Trophoblast cell (in vitro differentiated cells and primary cell): ENCODE results near the gene HIKESHI.
A peak's percentile ranks its signal among the peaks of the same experiment; 100 is the strongest.

Experiments
- DNase-seq, 2 donors: peaks; one replicate each; pipeline ENCODE4 v3.0.0-alpha.2; 2016
- H2AFZ ChIP-seq: 2 replicates; pipeline ENCODE4 v1.6.1; 2013; ENCODE audit warnings: low read length, moderate library complexity, mild to moderate bottlenecking; ENCODE audit not compliant: insufficient read depth, poor library complexity
- H2AK5ac ChIP-seq: 2 replicates; pipeline ENCODE4 v1.6.1; 2013; ENCODE audit warnings: mild to moderate bottlenecking, low read length
- H2BK120ac ChIP-seq: 2 replicates; pipeline ENCODE4 v1.6.1; 2013; ENCODE audit warnings: low read length, mild to moderate bottlenecking, moderate library complexity; ENCODE audit not compliant: insufficient read depth, poor library complexity
- H2BK12ac ChIP-seq: 2 replicates; pipeline ENCODE4 v1.6.1; 2013; ENCODE audit warnings: mild to moderate bottlenecking, low read length, moderate library complexity
- H2BK5ac ChIP-seq: 2 replicates; pipeline ENCODE4 v1.6.1; 2013; ENCODE audit warnings: low read length, low read depth, moderate library complexity, mild to moderate bottlenecking; ENCODE audit not compliant: poor library complexity
- H3K14ac ChIP-seq: 2 replicates; pipeline ENCODE4 v1.6.1; 2013; ENCODE audit warnings: mild to moderate bottlenecking, low read length
- H3K18ac ChIP-seq: 2 replicates; pipeline ENCODE4 v1.6.1; 2013; ENCODE audit warnings: mild to moderate bottlenecking, low read length
- H3K23ac ChIP-seq: 2 replicates; pipeline ENCODE4 v1.6.1; 2013; ENCODE audit warnings: low read length
- H3K27ac ChIP-seq: 2 replicates; pipeline ENCODE4 v1.5.1; 2013; ENCODE audit warnings: low read depth, mild to moderate bottlenecking, inconsistent platforms, low read length, moderate library complexity
- H3K27me3 ChIP-seq: 2 replicates; pipeline ENCODE4 v1.6.1; 2013; ENCODE audit warnings: inconsistent platforms, mild to moderate bottlenecking, low read length, moderate library complexity; ENCODE audit not compliant: insufficient read depth
- H3K36me3 ChIP-seq, 2 experiments: 1 replicate in 1 of 2; 2 replicates in 1 of 2; pipeline ENCODE4 v1.6.1; 2013; ENCODE audit warnings: low read length in 2 of 2, mild to moderate bottlenecking in 2 of 2, moderate library complexity in 1 of 2; ENCODE audit not compliant: insufficient read depth in 2 of 2, control insufficient read depth in 1 of 2
- H3K4ac ChIP-seq: 2 replicates; pipeline ENCODE4 v1.6.1; 2013; ENCODE audit warnings: low read depth, mild to moderate bottlenecking, low read length, moderate library complexity
- H3K4me1 ChIP-seq, 2 experiments: 1 replicate in 1 of 2; 2 replicates in 1 of 2; pipeline ENCODE4 v1.6.1; 2013; ENCODE audit warnings: low read length in 2 of 2, mild to moderate bottlenecking in 2 of 2, moderate library complexity in 1 of 2; ENCODE audit not compliant: insufficient read depth in 2 of 2, control insufficient read depth in 1 of 2
- H3K4me2 ChIP-seq: 2 replicates; pipeline ENCODE4 v1.6.1; 2013; ENCODE audit warnings: inconsistent platforms, mild to moderate bottlenecking, low read length, moderate library complexity
- H3K4me3 ChIP-seq: 2 replicates; pipeline ENCODE4 v1.5.1; 2013; ENCODE audit warnings: mild to moderate bottlenecking, low read depth, low read length, inconsistent platforms
- H3K79me1 ChIP-seq: one replicate; pipeline ENCODE4 v1.6.1; 2013; ENCODE audit warnings: low read length
- H3K79me2 ChIP-seq: 2 replicates; pipeline ENCODE4 v1.6.1; 2013; ENCODE audit warnings: low read length, mild to moderate bottlenecking; ENCODE audit not compliant: control insufficient read depth, insufficient read depth, poor library complexity
- H3K9ac ChIP-seq: 2 replicates; pipeline ENCODE4 v1.6.1; 2013; ENCODE audit warnings: mild to moderate bottlenecking, low read length
- H3K9me3 ChIP-seq: 2 replicates; pipeline ENCODE4 v1.6.1; 2013; ENCODE audit warnings: low read depth, mild to moderate bottlenecking, control low read depth, inconsistent platforms, low read length; ENCODE audit not compliant: insufficient read depth
- H4K12ac ChIP-seq: 2 replicates; pipeline ENCODE4 v1.6.1; 2013; ENCODE audit warnings: low read depth, mild to moderate bottlenecking, low read length, moderate library complexity
- H4K8ac ChIP-seq: 2 replicates; pipeline ENCODE4 v1.6.1; 2013; ENCODE audit warnings: low read depth, mild to moderate bottlenecking, low read length, moderate library complexity
- H4K91ac ChIP-seq: one replicate; pipeline ENCODE4 v1.6.1; 2013; ENCODE audit warnings: low read depth, mild to moderate bottlenecking, low read length, moderate library complexity
- WGBS: extraction: QIAGEN DNeasy Blood & Tissue Kit; methylation state at CpG from one replicate; pipeline ENCODE4 v1.1.7; 2013; ENCODE audit warnings: missing lambda C conversion rate; ENCODE audit not compliant: insufficient read length, insufficient coverage; ENCODE audit errors: extremely low coverage; 5-methylcytosine and 5-hydroxymethylcytosine counted together

The HIKESHI gene

DNA sequence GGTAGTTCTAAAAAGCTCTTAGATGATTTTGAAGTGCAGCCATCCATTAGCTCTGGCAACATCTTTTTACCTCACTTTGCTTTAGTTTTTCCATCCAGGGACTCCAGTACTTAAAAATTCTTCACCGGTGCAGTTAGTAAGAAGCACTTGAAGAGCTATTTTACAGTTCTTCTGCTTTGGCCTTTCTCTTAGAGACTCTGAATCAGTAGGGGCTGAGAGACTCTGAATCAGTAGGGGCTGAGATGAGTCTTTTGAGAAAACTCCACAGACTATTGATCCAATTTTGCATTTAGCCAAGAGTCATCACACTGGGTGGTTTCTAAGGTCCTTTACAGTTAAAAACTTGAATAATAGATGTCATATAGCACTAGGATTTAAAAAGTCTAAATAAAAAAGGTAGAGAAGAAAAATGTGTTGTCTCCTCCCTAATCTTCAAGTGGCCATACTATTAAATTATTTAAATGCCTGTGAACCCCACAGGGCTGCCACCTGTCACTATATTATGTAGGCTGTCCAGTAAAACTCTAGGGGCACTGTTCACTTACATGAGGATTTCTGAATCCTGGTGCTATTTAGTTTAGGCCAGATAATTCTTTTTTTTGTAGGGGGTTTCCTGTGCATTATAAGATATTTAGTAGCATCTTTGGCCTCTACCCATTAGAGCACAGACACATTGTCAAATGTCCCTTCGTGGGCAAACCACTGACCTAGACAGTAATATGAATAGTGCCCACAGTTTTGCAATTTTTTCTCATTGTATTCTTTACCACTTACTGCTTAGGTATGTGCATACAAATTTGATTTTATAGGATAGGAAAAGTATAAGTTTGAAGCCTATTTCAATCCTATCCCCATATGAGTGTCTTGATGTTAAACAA, 26.3 kb upstream of the HIKESHI start:
- no peak overlapping the region for H4K8ac ChIP-seq
- no peak overlapping the region for H3K14ac ChIP-seq
- H2AFZ ChIP-seq: no peak overlapping the region
- H4K12ac ChIP-seq: no peak overlapping the region
- no peak overlapping the region for H4K91ac ChIP-seq
- no peak overlapping the region for H2AK5ac ChIP-seq
- H3K4me2 ChIP-seq: no peak overlapping the region
- H3K9ac ChIP-seq: no peak overlapping the region
- no peak overlapping the region for H2BK12ac ChIP-seq
- no peak overlapping the region for H3K4ac ChIP-seq
- H2BK120ac ChIP-seq: no peak overlapping the region
- no CpG with 5 or more reads among the region's 2 CpGs for WGBS
- no peak overlapping the region for H2BK5ac ChIP-seq
- H3K27ac ChIP-seq: no peak overlapping the region
- no peaks in the 10 kb centered on the region for H3K79me1 ChIP-seq
- H3K9me3 ChIP-seq: peaks cover 2% of the 10 kb centered on the region
- peaks cover 2% of the 10 kb centered on the region for H3K79me2 ChIP-seq
- no peak overlapping the region for H3K4me3 ChIP-seq
- H3K4me1 ChIP-seq: peaks cover 0 to 3% of the 10 kb centered on the region in 2 experiments
- H3K27me3 ChIP-seq: no peaks in the 10 kb centered on the region
- no peak overlapping the region for H3K23ac ChIP-seq
- DNase-seq: no peak
- peaks cover 4 to 6% of the 10 kb centered on the region in 2 experiments for H3K36me3 ChIP-seq
- no peak overlapping the region for H3K18ac ChIP-seq

DNA sequence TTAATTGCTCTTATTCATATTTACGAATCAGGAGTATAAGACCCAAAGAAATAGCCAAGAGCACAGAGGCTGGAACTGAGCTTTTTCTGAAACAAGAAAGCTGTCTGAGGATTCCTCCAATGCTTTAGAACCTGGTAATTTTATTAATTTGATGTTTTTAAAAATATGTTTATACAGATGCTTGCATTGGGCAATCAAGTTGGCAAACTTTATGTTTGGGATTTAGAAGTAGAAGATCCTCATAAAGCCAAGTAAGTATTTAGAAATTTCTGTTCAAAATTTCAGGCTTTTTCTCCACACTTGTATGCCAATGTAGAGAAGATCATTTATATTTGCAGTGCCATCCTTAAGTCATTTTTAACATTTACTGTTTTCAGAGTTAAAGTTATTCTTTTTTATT, 24.3 kb upstream of the HIKESHI start:
- DNase-seq: no peak

GRCh38 chr11:86278226-86278625, 23.8 kb upstream of the HIKESHI start:
- no peaks in the 10 kb centered on the region for H3K79me1 ChIP-seq

More for the DNA sequence above, 24.3 kb upstream of the HIKESHI start:
- Histone ChIP-seq H3K79me2 (peaks cover 2% of the 10 kb centered on the region), H3K4me1 (peaks cover 0 to 3% of the 10 kb centered on the region in 2 experiments), H3K18ac (no peak overlapping the region), H4K8ac (no peak overlapping the region), H3K4me3 (no peak overlapping the region), H3K23ac (no peak overlapping the region), H3K36me3 (peaks cover 4 to 6% of the 10 kb centered on the region in 2 experiments), H2BK5ac (no peak overlapping the region), H3K79me1 (no peaks in the 10 kb centered on the region), H3K4me2 (no peak overlapping the region), H3K4ac (no peak overlapping the region), H3K9ac (no peak overlapping the region), H2BK120ac (no peak overlapping the region), H2AK5ac (no peak overlapping the region), H3K14ac (no peak overlapping the region), H2BK12ac (no peak overlapping the region), H3K27ac (no peak overlapping the region), H4K12ac (no peak overlapping the region), H3K9me3 (peaks cover 2% of the 10 kb centered on the region), H4K91ac (no peak overlapping the region), H2AFZ (no peak overlapping the region), H3K27me3 (no peaks in the 10 kb centered on the region)
- WGBS: no CpG with 5 or more reads among the region's 1 CpG

GRCh38 chr11:86279747-86280146, 22.3 kb upstream of the HIKESHI start:
- no peak overlapping the region for H2BK12ac ChIP-seq
- H2AFZ ChIP-seq: no peak overlapping the region
- H3K9me3 ChIP-seq: no peaks in the 10 kb centered on the region
- H3K79me1 ChIP-seq: no peaks in the 10 kb centered on the region
- H3K4me2 ChIP-seq: no peak overlapping the region
- no peak overlapping the region for H2BK120ac ChIP-seq
- no peak overlapping the region for H3K14ac ChIP-seq
- no peak for DNase-seq
- no peaks in the 10 kb centered on the region for H3K27me3 ChIP-seq
- no CpG with 5 or more reads among the region's 3 CpGs for WGBS
- no peak overlapping the region for H4K12ac ChIP-seq
- H3K9ac ChIP-seq: no peak overlapping the region
- H3K4me3 ChIP-seq: no peak overlapping the region
- peaks cover 0 to 2% of the 10 kb centered on the region in 2 experiments for H3K36me3 ChIP-seq
- no peak overlapping the region for H2BK5ac ChIP-seq
- no peak overlapping the region for H4K8ac ChIP-seq
- H3K79me2 ChIP-seq: no peaks in the 10 kb centered on the region
- no peak overlapping the region for H3K4ac ChIP-seq
- peaks cover 6 to 8% of the 10 kb centered on the region in 2 experiments for H3K4me1 ChIP-seq
- no peak overlapping the region for H3K27ac ChIP-seq
- no peak overlapping the region for H3K18ac ChIP-seq
- H2AK5ac ChIP-seq: no peak overlapping the region
- no peak overlapping the region for H4K91ac ChIP-seq
- no peak overlapping the region for H3K23ac ChIP-seq

More at GRCh38 chr11:86278226-86278625, 23.8 kb upstream of the HIKESHI start:
- Histone ChIP-seq H3K18ac (no peak overlapping the region), H3K9ac (no peak overlapping the region), H3K27me3 (no peaks in the 10 kb centered on the region), H4K12ac (no peak overlapping the region), H2BK12ac (no peak overlapping the region), H2BK5ac (no peak overlapping the region), H3K4me2 (no peak overlapping the region), H3K36me3 (peaks cover 4 to 5% of the 10 kb centered on the region in 2 experiments), H2AK5ac (no peak overlapping the region), H4K8ac (no peak overlapping the region), H3K4ac (no peak overlapping the region), H2AFZ (no peak overlapping the region), H3K4me3 (no peak overlapping the region), H2BK120ac (no peak overlapping the region), H3K14ac (no peak overlapping the region), H3K79me2 (peaks cover 2% of the 10 kb centered on the region), H3K23ac (no peak overlapping the region), H3K9me3 (peaks cover 2% of the 10 kb centered on the region), H4K91ac (no peak overlapping the region), H3K27ac (no peak overlapping the region), H3K4me1 (peaks cover 0 to 3% of the 10 kb centered on the region in 2 experiments)
- DNase-seq: peak; percentile 18 to 67
- no CpG with 5 or more reads among the region's 8 CpGs for WGBS
